ENCODE data around the gene SHH.

- no peak for TF ChIP-seq CTCF (IDR thresholded peaks at IDR 0.05)
- no peak for TF ChIP-seq EP300 (IDR thresholded peaks at IDR 0.05)
These were observed 34.7 kb upstream of the SHH start for GRCh38 chr7:155846936-155847335.
